ENCODE measurements around the gene STK38L. TPM values are rescaled to one million over a fixed set of nuclear protein-coding genes. Genes with fewer than 3 reads are reported as not detected.

Gene STK38L
- total and polyA plus RNA-seq, 2 of the 8 experiments (the other 6 are each of a cell fraction or from before 2014, with no cell fraction given) = 8.1 to 63.6 TPM

- TF ChIP-seq CHD7 (IDR thresholded peaks at IDR 0.05; ENCODE audit: insufficient replicate concordance, low read length) (no peak), CHD1 (IDR thresholded peaks at IDR 0.05; ENCODE audit: low read depth, low read length) (no peak), SIRT6 (IDR thresholded peaks at IDR 0.05; ENCODE audit: low read length) (no peak), RAD21 (IDR thresholded peaks at IDR 0.05 in 1 of 2, conservative IDR thresholded peaks at IDR 0.05 in 1 of 2; ENCODE audit: low read depth in 2 of 2, low read length in 2 of 2) (no peak), KDM5A (IDR thresholded peaks at IDR 0.05; ENCODE audit: low read length) (no peak), ZNF274 (IDR thresholded peaks at IDR 0.05; ENCODE audit: borderline replicate concordance, extremely low read depth, low read length) (no peak), GABPA (IDR thresholded peaks at IDR 0.05; ENCODE audit: borderline replicate concordance, insufficient read depth, low read length) (no peak), SIN3A (conservative IDR thresholded peaks at IDR 0.05 in 1 of 2, IDR thresholded peaks at IDR 0.05 in 1 of 2; ENCODE audit: low read depth in 1 of 2, low read length in 2 of 2) (no peak), MAX (IDR thresholded peaks at IDR 0.05) (no peak), BRCA1 (IDR thresholded peaks at IDR 0.05; ENCODE audit: low read depth, low read length) (no peak)
- TF ChIP-seq, protein P1, sequence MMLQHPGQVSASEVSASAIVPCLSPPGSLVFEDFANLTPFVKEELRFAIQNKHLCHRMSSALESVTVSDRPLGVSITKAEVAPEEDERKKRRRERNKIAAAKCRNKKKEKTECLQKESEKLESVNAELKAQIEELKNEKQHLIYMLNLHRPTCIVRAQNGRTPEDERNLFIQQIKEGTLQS (IDR thresholded peaks at IDR 0.05; ENCODE audit: insufficient read depth, low read depth, low read length) = no peak
These were observed 111.9 kb downstream of the STK38L start (continued) for GRCh38 chr12:27355979-27356378.

All from H1 (cell line).